ENCODE measurements around the gene SRPK2. TPM values are rescaled to one million over a fixed set of nuclear protein-coding genes. Genes with fewer than 3 reads are reported as not detected.
"Not testable (repeated sequence)": the region's sequence is repeated elsewhere in the genome, so short reads cannot be mapped to it uniquely, and the experiment has no call there.

The SRPK2 gene
- polyA plus RNA-seq, 1 donor = 34.9 TPM

- DNase-seq (ENCODE audit: low read depth) = no peak
These were observed 11.7 kb downstream of the SRPK2 start for GRCh38 chr7:105376908-105377533.

- no peak for DNase-seq (ENCODE audit: low read depth)
These were observed 18.8 kb downstream of the SRPK2 start for GRCh38 chr7:105369944-105370343.

- no peak for DNase-seq (ENCODE audit: low read depth)
These were observed 21.3 kb downstream of the SRPK2 start for GRCh38 chr7:105367458-105367857.

- DNase-seq (ENCODE audit: low read depth) = no peak
These were observed 22.9 kb downstream of the SRPK2 start for GRCh38 chr7:105365541-105366534.

GRCh38 chr7:105364684-105365083 lies 24.0 kb downstream of the SRPK2 start:
- no peak for DNase-seq (ENCODE audit: low read depth)

- not testable (repeated sequence) for DNase-seq (ENCODE audit: low read depth)
These were observed 25.1 kb downstream of the SRPK2 start for GRCh38 chr7:105363657-105364056.

GRCh38 chr7:105362685-105363084 lies 26.0 kb downstream of the SRPK2 start:
- not testable (repeated sequence) for DNase-seq (ENCODE audit: low read depth)

- DNase-seq (ENCODE audit: low read depth) = not testable (repeated sequence)
These were observed 26.7 kb downstream of the SRPK2 start for GRCh38 chr7:105361995-105362394.

GRCh38 chr7:105360149-105360548 lies 28.6 kb downstream of the SRPK2 start:
- DNase-seq (ENCODE audit: low read depth) = not testable (repeated sequence)

- no peak for DNase-seq (ENCODE audit: low read depth)
These were observed 33.0 kb downstream of the SRPK2 start for GRCh38 chr7:105355701-105356100.

- DNase-seq (ENCODE audit: low read depth) = no peak
These were observed 34.3 kb downstream of the SRPK2 start for GRCh38 chr7:105354383-105354782.

GRCh38 chr7:105353752-105354328 lies 34.9 kb downstream of the SRPK2 start:
- DNase-seq (ENCODE audit: low read depth) = no peak

GRCh38 chr7:105352901-105353668 lies 35.6 kb downstream of the SRPK2 start:
- DNase-seq (ENCODE audit: low read depth) = no peak

- DNase-seq (ENCODE audit: low read depth) = peak; percentile 77
These were observed 36.6 kb downstream of the SRPK2 start for GRCh38 chr7:105352018-105352612.

- no peak for DNase-seq (ENCODE audit: low read depth)
These were observed 37.8 kb downstream of the SRPK2 start for GRCh38 chr7:105350906-105351305.

- not testable (repeated sequence) for DNase-seq (ENCODE audit: low read depth)
These were observed 40.5 kb downstream of the SRPK2 start for GRCh38 chr7:105348177-105348576.

- DNase-seq (ENCODE audit: low read depth) = no peak
These were observed 42.0 kb downstream of the SRPK2 start for GRCh38 chr7:105346593-105347322.

GRCh38 chr7:105346138-105346537 lies 42.6 kb downstream of the SRPK2 start:
- no peak for DNase-seq (ENCODE audit: low read depth)

- DNase-seq (ENCODE audit: low read depth) = no peak
These were observed 43.0 kb downstream of the SRPK2 start for GRCh38 chr7:105345725-105346124.

- DNase-seq (ENCODE audit: low read depth) = no peak
These were observed 43.7 kb downstream of the SRPK2 start for GRCh38 chr7:105345003-105345402.
